A549 (cell line): Measurements from ENCODE around the gene MTTP. TPM values are rescaled to one million over a fixed set of nuclear protein-coding genes. Genes with fewer than 3 reads are reported as not detected.

Experiments
- ATAC-seq, 2 experiments: fragments of 200-7000 bp in 1 of 2; fragments of >200 bp in 1 of 2; cut with Nextera tagmentation in 1 of 2; cut with Tn5 transposase in 1 of 2; 3 replicates each; pipeline versions ENCODE4 v1.8.0 to v1.9.1; 2018 to 2020; ENCODE audit warnings: mild to moderate bottlenecking in 1 of 2, moderate library complexity in 1 of 2
- CTCF ChIA-PET: fragments of 300-600 bp; sonication (Branson Sonifier 250); formaldehyde crosslinking; extraction: SDS; loops from one replicate; lab custom pipeline; 2021; ENCODE audit warnings: antibody characterized with exemption, inconsistent platforms; lab: Yijun Ruan, JAX
- POLR2A ChIA-PET: fragments of 350-600 bp; formaldehyde crosslinking; extraction: SDS; loops from one replicate; lab custom pipeline; 2021; ENCODE audit warnings: antibody characterized with exemption, inconsistent platforms; lab: Yijun Ruan, JAX
- DNase-seq, 2 experiments: peaks; one replicate each; pipeline versions ENCODE4 v3.0.0 to v3.0.0-alpha.2; 2011 to 2016; ENCODE audit warnings: low read depth in 1 of 2, low spot score in 1 of 2
- FAIRE-seq: peaks from 2 replicates; lab custom pipeline; 2011; peaks lifted over from hg19 to GRCh38; lab: Jason Lieb, UNC
- H3K27ac ChIP-seq, 2 experiments: fragments of >200 bp; sonication (Bioruptor Twin); formaldehyde crosslinking; 3 replicates each; pipeline ENCODE4 v1.5.1; 2016 to 2017
- H3K4me1 ChIP-seq: fragments of >200 bp; sonication (Bioruptor Twin); formaldehyde crosslinking; 3 replicates; pipeline ENCODE4 v1.6.1; 2016
- H3K4me2 ChIP-seq: fragments of >200 bp; sonication (Bioruptor Twin); formaldehyde crosslinking; 3 replicates; pipeline ENCODE4 v1.6.1; 2016
- H3K4me3 ChIP-seq: fragments of >200 bp; sonication (Bioruptor Twin); formaldehyde crosslinking; 3 replicates; pipeline ENCODE4 v1.5.1; 2016
- H3K9me3 ChIP-seq: fragments of >200 bp; sonication (Bioruptor Twin); formaldehyde crosslinking; 3 replicates; pipeline ENCODE4 v1.6.1; 2016
- CBX8 ChIP-seq: fragments of 200-600 bp; sonication (generic); IDR thresholded peaks from 2 replicates; pipeline ENCODE4 v1.6.1; 2016
- FOSB ChIP-seq: fragments of 250-450 bp; sonication (Bioruptor Pico); IDR thresholded peaks from 2 replicates; pipeline ENCODE4 v1.5.0; 2020; ENCODE audit warnings: mild to moderate bottlenecking, moderate library complexity
- FOSL2 ChIP-seq, 2 experiments: fragments of 450-650 bp in 1 of 2; fragments of >200 bp in 1 of 2; sonication (Bioruptor Twin) in 1 of 2; formaldehyde crosslinking; IDR thresholded peaks; 2 replicates each; pipeline versions ENCODE4 v1.5.0 to v1.6.1; 2016 to 2020; ENCODE audit warnings: mild to moderate bottlenecking in 1 of 2, moderate library complexity in 1 of 2
- HDAC2 ChIP-seq: fragments of 200-600 bp; sonication (generic); IDR thresholded peaks from 2 replicates; pipeline ENCODE4 v1.6.1; 2016
- HOXB5 ChIP-seq: fragments of 250-450 bp; sonication (Bioruptor Pico); IDR thresholded peaks from 2 replicates; pipeline ENCODE4 v1.5.0; 2020; ENCODE audit warnings: mild to moderate bottlenecking, moderate library complexity
- JUN ChIP-seq, 2 experiments: fragments of >200 bp; sonication (Bioruptor Twin); formaldehyde crosslinking; IDR thresholded peaks; 2 replicates in 1 of 2; 3 replicates in 1 of 2; pipeline ENCODE4 v1.6.1; 2016 to 2017
- MAFK ChIP-seq: fragments of 450-650 bp; IDR thresholded peaks from 2 replicates; pipeline ENCODE4 v1.6.1; 2014; ENCODE audit not compliant: partially characterized antibody
- MAZ ChIP-seq: fragments of 150-350 bp; IDR thresholded peaks from 2 replicates; pipeline ENCODE4 v1.6.1; 2014; ENCODE audit warnings: antibody characterized with exemption, low read depth, low read length, borderline replicate concordance
- MYC ChIP-seq: IDR thresholded peaks from 2 replicates; pipeline ENCODE4 v1.6.1; 2012; ENCODE audit warnings: mild to moderate bottlenecking, inconsistent platforms, low read length, improper control_type of control experiment, borderline replicate concordance
- NR3C1 ChIP-seq: fragments of >200 bp; sonication (Bioruptor Twin); formaldehyde crosslinking; IDR thresholded peaks from 3 replicates; pipeline ENCODE4 v1.6.1; 2017
- RARB ChIP-seq: fragments of 250-450 bp; sonication (Bioruptor Pico); IDR thresholded peaks from 2 replicates; pipeline ENCODE4 v1.8.0; 2021; ENCODE audit warnings: mild to moderate bottlenecking, moderate library complexity
- SMC3 ChIP-seq: fragments of >200 bp; sonication (Bioruptor Twin); formaldehyde crosslinking; IDR thresholded peaks from 3 replicates; pipeline ENCODE4 v1.6.1; 2018; ENCODE audit warnings: inconsistent platforms
- TFCP2L1 ChIP-seq: fragments of 250-450 bp; sonication (Bioruptor Pico); IDR thresholded peaks from 2 replicates; pipeline ENCODE4 v1.5.0; 2021; ENCODE audit warnings: mild to moderate bottlenecking
- ZFP36 ChIP-seq: fragments of 450-650 bp; IDR thresholded peaks from 2 replicates; pipeline ENCODE4 v1.6.1; 2014; ENCODE audit warnings: borderline replicate concordance; ENCODE audit not compliant: partially characterized antibody
- WGBS: methylation state at CpG from one replicate; pipeline ENCODE4 v1.1.6; 2017; ENCODE audit errors: missing lambda C conversion rate; 5-methylcytosine and 5-hydroxymethylcytosine counted together
- polyA plus RNA-seq, 4 experiments: library from polyadenylated mRNA; depleted of rRNA in 3 of 4; stranded (reverse); fragments of >200 nt; fragmentation: RNase III in 1 of 4; extraction: RNeasy Plus Mini Kit Qiagen cat#74134 plus additional on column Dnase treatment in 1 of 4; gene quantifications; 2 replicates in 3 of 4; 3 replicates in 1 of 4; pipeline ENCODE4 v1.2.3, GENCODE V29; 2011 to 2017
- TF ChIP-seq, protein P1 (sequence below): fragments of >200 bp; sonication (Bioruptor Twin); formaldehyde crosslinking; IDR thresholded peaks from 3 replicates; pipeline ENCODE4 v1.6.1; 2016
- TF ChIP-seq, protein P2 (sequence below): fragments of >200 bp; sonication (Bioruptor Twin); formaldehyde crosslinking; IDR thresholded peaks from 3 replicates; pipeline ENCODE4 v1.5.1; 2016
- TF ChIP-seq, protein P3 (sequence below): IDR thresholded peaks from 2 replicates; pipeline ENCODE4 v1.6.1; 2012; ENCODE audit warnings: low read depth, borderline replicate concordance
- TF ChIP-seq, protein P4 (sequence below): fragments of 250-450 bp; sonication (Bioruptor Pico); IDR thresholded peaks from 2 replicates; pipeline ENCODE4 v1.5.0; 2021; ENCODE audit warnings: mild to moderate bottlenecking, moderate library complexity, borderline replicate concordance
- TF ChIP-seq, protein P5 (sequence below): fragments of 450-650 bp; IDR thresholded peaks from 2 replicates; pipeline ENCODE4 v1.6.1; 2014; ENCODE audit warnings: antibody characterized with exemption
- TF ChIP-seq, protein P6 (sequence below): fragments of >200 bp; sonication (Bioruptor Twin); formaldehyde crosslinking; IDR thresholded peaks from 2 replicates; pipeline ENCODE4 v1.6.1; 2016

MTTP gene
- polyA plus RNA-seq, 2 of the 4 experiments (the other 2 are of a cell fraction): 0.03 TPM; not detected in 1

DNA sequence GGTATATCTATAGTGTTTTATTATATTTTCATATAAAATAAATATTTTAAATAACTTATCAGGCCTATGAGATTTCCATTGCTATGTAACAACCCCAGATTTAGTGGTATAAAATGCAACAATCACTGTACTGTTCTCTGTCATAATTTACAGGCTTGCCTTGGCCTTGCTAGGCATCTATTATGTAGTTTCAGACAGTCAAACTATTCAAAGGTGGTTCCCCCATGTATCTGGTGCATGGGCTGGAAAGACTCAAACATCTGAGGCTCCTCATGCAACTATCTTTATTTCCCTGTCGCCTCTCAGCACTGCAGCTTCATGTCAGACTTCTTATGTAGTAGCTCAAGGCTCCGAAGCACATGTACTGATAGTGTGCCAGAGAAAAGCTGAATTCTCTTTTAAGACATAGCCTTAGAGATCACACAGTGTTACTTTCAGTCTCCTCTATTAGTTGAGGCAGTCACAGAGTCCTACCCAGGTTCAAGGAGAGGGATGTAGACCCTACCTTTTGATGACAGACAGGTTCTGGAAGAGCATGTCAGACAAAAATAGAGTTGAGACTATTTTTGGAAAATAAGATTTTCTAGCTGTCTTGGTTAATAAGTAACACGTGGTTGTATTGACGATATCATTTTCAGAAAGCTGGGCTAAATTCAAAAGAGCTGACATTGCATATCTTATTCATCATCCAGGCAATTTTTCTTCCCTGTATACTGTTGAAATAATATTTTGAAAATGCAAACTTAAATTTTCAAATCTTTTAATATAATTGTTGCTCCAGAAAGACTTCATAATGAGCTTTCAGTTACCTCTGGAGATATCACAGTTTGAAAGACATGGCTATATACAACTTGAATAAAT is 19.4 kb downstream of the MTTP start:
- H3K4me2 ChIP-seq: no peak overlapping the region
- H3K4me3 ChIP-seq: no peak overlapping the region
- ChIA-PET CTCF (no interaction called here), POLR2A (no interaction called here)
- no peaks in the 10 kb centered on the region for H3K4me1 ChIP-seq
- ATAC-seq: no peak
- no peak for DNase-seq
- no peak for FAIRE-seq
- 62% methylated on average over 4 of the region's 4 CpGs for WGBS
- H3K9me3 ChIP-seq: no peaks in the 10 kb centered on the region
- TF ChIP-seq MAFK: peak; percentile 80
- no peak for TF ChIP-seq TFCP2L1 (CRISPR knock-in tag)
- no peak overlapping the region for H3K27ac ChIP-seq

DNA sequence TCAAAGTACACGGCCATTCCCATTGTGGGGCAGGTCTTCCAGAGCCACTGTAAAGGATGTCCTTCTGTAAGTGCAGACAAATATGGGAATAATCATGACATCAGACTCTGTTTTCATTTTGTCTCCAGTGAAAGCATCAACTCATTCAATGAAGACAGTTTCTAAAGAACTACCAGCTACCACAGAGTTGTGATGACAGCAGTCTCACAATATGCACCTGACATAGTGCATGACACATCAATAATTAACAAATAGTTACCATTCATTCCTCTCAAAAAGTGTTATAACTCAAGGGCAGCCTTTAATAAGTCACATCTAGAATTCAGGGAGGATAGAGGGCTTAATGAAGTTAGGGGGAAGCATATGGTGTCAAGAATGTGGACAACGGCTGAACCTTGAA is 20.2 kb downstream of the MTTP start:
- H3K4me1 ChIP-seq: no peaks in the 10 kb centered on the region
- ChIA-PET POLR2A (no interaction called here), CTCF (no interaction called here)
- no peak overlapping the region for H3K27ac ChIP-seq
- H3K4me3 ChIP-seq: no peak overlapping the region
- DNase-seq: no peak
- 76% methylated on average over 2 of the region's 2 CpGs for WGBS
- ATAC-seq: no peak
- no peak for TF ChIP-seq FOSB (CRISPR knock-in tag)
- no peak for TF ChIP-seq HOXB5
- TF ChIP-seq, protein P1, sequence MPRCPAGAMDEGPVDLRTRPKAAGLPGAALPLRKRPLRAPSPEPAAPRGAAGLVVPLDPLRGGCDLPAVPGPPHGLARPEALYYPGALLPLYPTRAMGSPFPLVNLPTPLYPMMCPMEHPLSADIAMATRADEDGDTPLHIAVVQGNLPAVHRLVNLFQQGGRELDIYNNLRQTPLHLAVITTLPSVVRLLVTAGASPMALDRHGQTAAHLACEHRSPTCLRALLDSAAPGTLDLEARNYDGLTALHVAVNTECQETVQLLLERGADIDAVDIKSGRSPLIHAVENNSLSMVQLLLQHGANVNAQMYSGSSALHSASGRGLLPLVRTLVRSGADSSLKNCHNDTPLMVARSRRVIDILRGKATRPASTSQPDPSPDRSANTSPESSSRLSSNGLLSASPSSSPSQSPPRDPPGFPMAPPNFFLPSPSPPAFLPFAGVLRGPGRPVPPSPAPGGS: no peak
- TF ChIP-seq CBX8: no peak
- TF ChIP-seq RARB: no peak
- no peak for TF ChIP-seq NR3C1
- no peak for TF ChIP-seq HDAC2
- TF ChIP-seq, protein P2, sequence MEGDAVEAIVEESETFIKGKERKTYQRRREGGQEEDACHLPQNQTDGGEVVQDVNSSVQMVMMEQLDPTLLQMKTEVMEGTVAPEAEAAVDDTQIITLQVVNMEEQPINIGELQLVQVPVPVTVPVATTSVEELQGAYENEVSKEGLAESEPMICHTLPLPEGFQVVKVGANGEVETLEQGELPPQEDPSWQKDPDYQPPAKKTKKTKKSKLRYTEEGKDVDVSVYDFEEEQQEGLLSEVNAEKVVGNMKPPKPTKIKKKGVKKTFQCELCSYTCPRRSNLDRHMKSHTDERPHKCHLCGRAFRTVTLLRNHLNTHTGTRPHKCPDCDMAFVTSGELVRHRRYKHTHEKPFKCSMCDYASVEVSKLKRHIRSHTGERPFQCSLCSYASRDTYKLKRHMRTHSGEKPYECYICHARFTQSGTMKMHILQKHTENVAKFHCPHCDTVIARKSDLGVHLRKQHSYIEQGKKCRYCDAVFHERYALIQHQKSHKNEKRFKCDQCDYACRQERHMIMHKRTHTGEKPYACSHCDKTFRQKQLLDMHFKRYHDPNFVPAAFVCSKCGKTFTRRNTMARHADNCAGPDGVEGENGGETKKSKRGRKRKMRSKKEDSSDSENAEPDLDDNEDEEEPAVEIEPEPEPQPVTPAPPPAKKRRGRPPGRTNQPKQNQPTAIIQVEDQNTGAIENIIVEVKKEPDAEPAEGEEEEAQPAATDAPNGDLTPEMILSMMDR: no peak
- TF ChIP-seq, protein P3, sequence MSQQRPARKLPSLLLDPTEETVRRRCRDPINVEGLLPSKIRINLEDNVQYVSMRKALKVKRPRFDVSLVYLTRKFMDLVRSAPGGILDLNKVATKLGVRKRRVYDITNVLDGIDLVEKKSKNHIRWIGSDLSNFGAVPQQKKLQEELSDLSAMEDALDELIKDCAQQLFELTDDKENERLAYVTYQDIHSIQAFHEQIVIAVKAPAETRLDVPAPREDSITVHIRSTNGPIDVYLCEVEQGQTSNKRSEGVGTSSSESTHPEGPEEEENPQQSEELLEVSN: no peak
- no peak for TF ChIP-seq MYC
- TF ChIP-seq, protein P4, sequence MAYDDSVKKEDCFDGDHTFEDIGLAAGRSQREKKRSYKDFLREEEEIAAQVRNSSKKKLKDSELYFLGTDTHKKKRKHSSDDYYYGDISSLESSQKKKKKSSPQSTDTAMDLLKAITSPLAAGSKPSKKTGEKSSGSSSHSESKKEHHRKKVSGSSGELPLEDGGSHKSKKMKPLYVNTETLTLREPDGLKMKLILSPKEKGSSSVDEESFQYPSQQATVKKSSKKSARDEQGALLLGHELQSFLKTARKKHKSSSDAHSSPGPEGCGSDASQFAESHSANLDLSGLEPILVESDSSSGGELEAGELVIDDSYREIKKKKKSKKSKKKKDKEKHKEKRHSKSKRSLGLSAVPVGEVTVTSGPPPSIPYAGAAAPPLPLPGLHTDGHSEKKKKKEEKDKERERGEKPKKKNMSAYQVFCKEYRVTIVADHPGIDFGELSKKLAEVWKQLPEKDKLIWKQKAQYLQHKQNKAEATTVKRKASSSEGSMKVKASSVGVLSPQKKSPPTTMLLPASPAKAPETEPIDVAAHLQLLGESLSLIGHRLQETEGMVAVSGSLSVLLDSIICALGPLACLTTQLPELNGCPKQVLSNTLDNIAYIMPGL (CRISPR knock-in tag): no peak
- no peak for TF ChIP-seq JUN (IDR thresholded peaks at IDR 0.05)
- TF ChIP-seq, protein P5, sequence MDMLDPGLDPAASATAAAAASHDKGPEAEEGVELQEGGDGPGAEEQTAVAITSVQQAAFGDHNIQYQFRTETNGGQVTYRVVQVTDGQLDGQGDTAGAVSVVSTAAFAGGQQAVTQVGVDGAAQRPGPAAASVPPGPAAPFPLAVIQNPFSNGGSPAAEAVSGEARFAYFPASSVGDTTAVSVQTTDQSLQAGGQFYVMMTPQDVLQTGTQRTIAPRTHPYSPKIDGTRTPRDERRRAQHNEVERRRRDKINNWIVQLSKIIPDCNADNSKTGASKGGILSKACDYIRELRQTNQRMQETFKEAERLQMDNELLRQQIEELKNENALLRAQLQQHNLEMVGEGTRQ: no peak
- TF ChIP-seq, protein P6, sequence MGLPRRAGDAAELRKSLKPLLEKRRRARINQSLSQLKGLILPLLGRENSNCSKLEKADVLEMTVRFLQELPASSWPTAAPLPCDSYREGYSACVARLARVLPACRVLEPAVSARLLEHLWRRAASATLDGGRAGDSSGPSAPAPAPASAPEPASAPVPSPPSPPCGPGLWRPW: no peak
- TF ChIP-seq FOSL2 (IDR thresholded peaks at IDR 0.05): no peak
- no peak for TF ChIP-seq FOSL2 (CRISPR knock-in tag; IDR thresholded peaks at IDR 0.05)
- TF ChIP-seq SMC3: no peak
- TF ChIP-seq MAZ: no peak
- TF ChIP-seq ZFP36: no peak
- FAIRE-seq: no peak
- H3K4me2 ChIP-seq: no peak overlapping the region
- H3K9me3 ChIP-seq: no peaks in the 10 kb centered on the region
